Adrenal gland (tissue), 12 donors: Measurements from ENCODE around the gene MROH2A. TPM values are rescaled to one million over a fixed set of nuclear protein-coding genes. Genes with fewer than 3 reads are reported as not detected.
A peak's percentile ranks its signal among the peaks of the same experiment; 100 is the strongest.

Experiments
- DNase-seq, 7 donors: peaks; one replicate each; pipeline ENCODE4 v3.0.0-alpha.2; 2019 to 2020
- H3K27ac ChIP-seq, 5 donors: fragments of 200-600 bp; sonication (generic) in 4 of 5; 1 replicate in 3 of 5; 2 replicates in 2 of 5; pipeline versions ENCODE4 v1.5.1 to v1.8.0; 2016 to 2020; ENCODE audit warnings: mild to moderate bottlenecking in 1 of 5
- H3K27me3 ChIP-seq: fragments of 200-600 bp; 2 replicates; pipeline ENCODE4 v1.8.0; 2021
- H3K36me3 ChIP-seq, 2 donors: fragments of 200-600 bp; replicated peaks in 1 of 2; 1 replicate in 1 of 2; 2 replicates in 1 of 2; pipeline versions ENCODE4 v1.5.1 to v1.8.0; 2018 to 2022
- H3K4me1 ChIP-seq, 2 donors: fragments of 200-600 bp; replicated peaks in 1 of 2; 1 replicate in 1 of 2; 2 replicates in 1 of 2; pipeline versions ENCODE4 v1.5.1 to v1.8.0; 2018 to 2021
- H3K4me3 ChIP-seq, 4 donors: fragments of 200-600 bp; sonication (generic) in 3 of 4; one replicate each; pipeline ENCODE4 v1.5.1; 2016 to 2018
- H3K9me3 ChIP-seq, 3 donors: fragments of 200-600 bp; sonication (generic) in 1 of 3; replicated peaks in 1 of 3; 1 replicate in 2 of 3; 2 replicates in 1 of 3; pipeline versions ENCODE4 v1.5.1 to v1.8.0; 2016 to 2021
- CTCF ChIP-seq, 6 experiments: fragments of 450-650 bp in 4 of 6; fragments of 200-600 bp in 2 of 6; sonication (generic) in 1 of 6; IDR thresholded peaks; 1 replicate in 5 of 6; 2 replicates in 1 of 6; pipeline versions ENCODE4 v1.5.1 to v1.8.0; 2016 to 2021; ENCODE audit warnings: antibody characterized with exemption in 6 of 6, mild to moderate bottlenecking in 2 of 6, moderate library complexity in 1 of 6
- POLR2A ChIP-seq, 2 donors: fragments of 450-650 bp; IDR thresholded peaks; one replicate each; pipeline ENCODE4 v1.6.1; 2017; ENCODE audit warnings: antibody characterized with exemption in 2 of 2, mild to moderate bottlenecking in 2 of 2, moderate library complexity in 1 of 2
- WGBS, 4 donors: extraction: QIAGEN DNeasy Blood & Tissue Kit in 2 of 4; methylation state at CpG; one replicate each; pipeline versions ENCODE4 v1.1.5 to v1.1.7; 2013 to 2017; 5-methylcytosine and 5-hydroxymethylcytosine counted together
- intact Hi-C, 2 donors: fragments of 100-400 bp; cut with DNase I; formaldehyde crosslinking; loops; one replicate each; pipeline versions ENCODE4 v1.14.1 to v1.15.0; 2022 to 2023
- polyA plus RNA-seq, 3 donors: library from polyadenylated mRNA; stranded (reverse); fragments of 200-250 nt in 2 of 3; fragments of 350-450 nt in 1 of 3; fragmentation: Illumina TruSeq in 1 of 3; extraction: RNeasy Lipid Tissue Mini Kit (QIAGEN cat#74804) in 1 of 3; gene quantifications; one replicate each; pipeline ENCODE4 v1.2.3, GENCODE V29; 2013 to 2014
- total RNA-seq, 9 donors: library from RNA; depleted of rRNA in 4 of 9; stranded (reverse); fragments of >200 nt in 4 of 9; fragments of 120-200 nt in 1 of 9; fragmentation: NEBNext Ultra II Directional in 1 of 9; extraction: Animal tissue kit (Norgen Biotek cat#: 25700) in 1 of 9; gene quantifications; one replicate each; pipeline versions ENCODE4 v1.1.0 to v1.2.4, GENCODE V29; 2013 to 2023
- donor health status: healthy with polysubstance abuse.
- donor health status: Bipolar disorder and iron deficiency.
- donor health status: DM: yes; HTN: yes; CAD: no.
- donor health status: DM: no; HTN: no; CAD: no.
- donor health status: DM: no; HTN: no; CAD: no.
- donor health status: DM: yes; HTN: yes; CAD: no.

The MROH2A gene
- total and polyA plus RNA-seq, 12 donors, result 0.13 TPM; not detected in 11

- H3K27ac ChIP-seq, result no peak overlapping the region
- peak in 1 of 7 donors; percentile 10 for DNase-seq
- H3K9me3 ChIP-seq, result no peaks in the 10 kb centered on the region
- no peak overlapping the region for H3K4me3 ChIP-seq
- H3K36me3 ChIP-seq, result no peaks in the 10 kb centered on the region
- H3K27me3 ChIP-seq, result no peaks in the 10 kb centered on the region
- intact Hi-C loops, result no loop called here
- TF ChIP-seq POLR2A (IDR thresholded peaks at IDR 0.05), result no peak
- no peak for TF ChIP-seq CTCF (IDR thresholded peaks at IDR 0.05)
- H3K4me1 ChIP-seq, result no peaks in the 10 kb centered on the region
- WGBS, 4 donors, result 83 to 88% (median 87%) methylated on average over 7 to 8 of the region's 8 CpGs
Measured at GRCh38 chr2:233811732-233812131, 33.6 kb downstream of the MROH2A start.

DNA sequence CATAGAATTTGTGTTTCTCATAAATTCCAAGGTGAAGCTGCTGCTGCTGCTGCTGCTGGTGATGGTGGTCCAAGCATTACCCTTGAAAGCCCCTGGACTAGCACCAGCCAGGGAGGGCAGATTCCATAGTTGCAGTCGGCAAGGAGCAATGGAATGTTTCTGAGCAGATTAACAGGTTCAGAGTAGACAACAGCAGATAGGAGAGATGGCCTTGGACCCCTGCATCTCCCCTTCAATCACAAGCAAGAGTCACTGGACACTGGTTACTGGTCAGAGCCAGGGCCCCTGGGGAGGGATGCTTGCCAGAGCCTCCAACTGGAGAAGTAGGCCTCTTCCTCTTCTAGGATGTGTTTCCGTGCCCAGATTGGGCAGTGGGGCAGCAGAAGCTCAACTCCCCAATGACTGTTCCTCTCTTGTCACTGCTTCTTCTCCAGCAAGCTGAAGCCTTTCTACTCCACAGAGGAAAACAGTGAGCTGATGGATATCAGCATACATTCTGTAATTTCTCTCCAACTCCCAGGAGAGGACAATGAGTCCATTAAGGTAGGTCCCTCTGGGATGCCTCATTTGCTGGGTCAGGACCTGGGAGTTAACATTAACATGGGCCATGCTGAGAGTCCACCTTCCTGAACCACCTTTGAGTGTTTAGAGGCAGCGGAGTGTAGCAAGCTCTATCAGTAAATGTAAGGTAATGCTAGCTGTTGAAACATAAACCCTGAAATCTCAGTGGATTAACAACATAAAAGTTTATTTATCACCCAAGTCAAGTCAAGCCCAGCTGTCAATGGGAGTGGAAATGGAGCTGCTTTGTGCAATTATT lies 35.3 kb downstream of the MROH2A start:
- TF ChIP-seq CTCF (IDR thresholded peaks at IDR 0.05), result no peak
- TF ChIP-seq POLR2A (IDR thresholded peaks at IDR 0.05), result no peak
- intact Hi-C loops, result no loop called here
- DNase-seq, result peak in 1 of 7 donors; percentile 3

GRCh38 chr2:233814056-233814835 lies 36.1 kb downstream of the MROH2A start:
- Histone ChIP-seq H3K4me3 (no peak overlapping the region), H3K27ac (no peak overlapping the region), H3K27me3 (no peaks in the 10 kb centered on the region), H3K9me3 (no peaks in the 10 kb centered on the region), H3K4me1 (no peaks in the 10 kb centered on the region), H3K36me3 (no peaks in the 10 kb centered on the region)
- TF ChIP-seq CTCF (IDR thresholded peaks at IDR 0.05), result no peak
- no peak for TF ChIP-seq POLR2A (IDR thresholded peaks at IDR 0.05)
- peak in 1 of 7 donors; percentile 4 for DNase-seq
- intact Hi-C loops, result no loop called here
- WGBS, 4 donors, result 65 to 95% (median 69%) methylated on average over 2 of the region's 2 CpGs

More for the DNA sequence above, 35.3 kb downstream of the MROH2A start:
- H3K9me3 ChIP-seq, result no peaks in the 10 kb centered on the region
- no peaks in the 10 kb centered on the region for H3K4me1 ChIP-seq
- WGBS, 4 donors, result 66 to 100% (median 77%) methylated on average over 2 to 3 of the region's 3 CpGs
- H3K27ac ChIP-seq, result no peak overlapping the region
- H3K27me3 ChIP-seq, result no peaks in the 10 kb centered on the region
- H3K36me3 ChIP-seq, result no peaks in the 10 kb centered on the region
- no peak overlapping the region for H3K4me3 ChIP-seq

GRCh38 chr2:233815861-233816260 lies 37.7 kb downstream of the MROH2A start:
- intact Hi-C loops, result no loop called here
- no peaks in the 10 kb centered on the region for H3K36me3 ChIP-seq
- DNase-seq, result no peak
- no peak overlapping the region for H3K27ac ChIP-seq
- WGBS, 4 donors, result 72 to 90% (median 83%) methylated on average over 6 of the region's 6 CpGs
- H3K27me3 ChIP-seq, result no peaks in the 10 kb centered on the region
- no peaks in the 10 kb centered on the region for H3K4me1 ChIP-seq
- no peaks in the 10 kb centered on the region for H3K9me3 ChIP-seq
- TF ChIP-seq POLR2A (IDR thresholded peaks at IDR 0.05) (no peak), CTCF (IDR thresholded peaks at IDR 0.05) (no peak)
- H3K4me3 ChIP-seq, result no peak overlapping the region
